H1 (cell line): ENCODE data around the gene NUSAP1. TPM values are rescaled to one million over a fixed set of nuclear protein-coding genes. Genes with fewer than 3 reads are reported as not detected.
"Not testable (repeated sequence)": the region's sequence is repeated elsewhere in the genome, so short reads cannot be mapped to it uniquely, and the experiment has no call there.

ENCODE experiments used
- CTCF ChIA-PET: fragments of 300-600 bp; sonication (Branson Sonifier 250); formaldehyde crosslinking; loops from one replicate; lab custom pipeline; 2021; ENCODE audit not compliant: partially characterized antibody; lab: Charles Lee
- POLR2A ChIA-PET: fragments of 300-600 bp; sonication (Branson Sonifier 250); formaldehyde crosslinking; loops from one replicate; lab custom pipeline; 2021; ENCODE audit warnings: inconsistent platforms; ENCODE audit not compliant: partially characterized antibody; lab: Charles Lee
- DNase-seq, 2 experiments: peaks; one replicate each; pipeline versions ENCODE4 v3.0.0 to v3.0.0-alpha.2; 2010 to 2022; ENCODE audit warnings: low spot score in 2 of 2, low read depth in 1 of 2, mixed read lengths in 1 of 2
- FAIRE-seq: peaks from 2 replicates; lab custom pipeline; 2011; peaks lifted over from hg19 to GRCh38; lab: Jason Lieb, UNC
- H2AFZ ChIP-seq: 2 replicates; pipeline ENCODE4 v1.8.1; 2012; ENCODE audit warnings: low read length, inconsistent platforms
- H2AK5ac ChIP-seq: 2 replicates; pipeline ENCODE4 v1.6.1; 2013; ENCODE audit warnings: low read depth, low read length
- H2BK120ac ChIP-seq: replicated peaks from 2 replicates; pipeline ENCODE3; 2013; ENCODE audit warnings: low read depth, low read length, inconsistent platforms
- H2BK12ac ChIP-seq: 2 replicates; pipeline ENCODE4 v1.6.1; 2013; ENCODE audit warnings: low read depth, low read length
- H2BK15ac ChIP-seq: 2 replicates; pipeline ENCODE4 v1.6.1; 2013; ENCODE audit warnings: low read length
- H2BK20ac ChIP-seq: 2 replicates; pipeline ENCODE4 v1.6.1; 2013; ENCODE audit warnings: low read length
- H2BK5ac ChIP-seq: 2 replicates; pipeline ENCODE4 v1.6.1; 2013; ENCODE audit warnings: low read depth, low read length
- H3K14ac ChIP-seq: 2 replicates; pipeline ENCODE4 v1.6.1; 2013; ENCODE audit warnings: inconsistent platforms; ENCODE audit not compliant: insufficient read length
- H3K18ac ChIP-seq: 2 replicates; pipeline ENCODE4 v1.6.1; 2013; ENCODE audit warnings: low read length; ENCODE audit errors: extremely low read depth
- H3K23ac ChIP-seq: 2 replicates; pipeline ENCODE4 v1.6.1; 2013; ENCODE audit warnings: inconsistent platforms; ENCODE audit not compliant: insufficient read length
- H3K23me2 ChIP-seq: 2 replicates; pipeline ENCODE4 v1.6.1; 2013; ENCODE audit warnings: low read depth, low read length
- H3K27ac ChIP-seq: 2 replicates; pipeline ENCODE4 v1.6.1; 2011; ENCODE audit warnings: low read depth, low read length, inconsistent platforms
- H3K27me3 ChIP-seq, 4 experiments: replicated peaks in 1 of 4; 1 replicate in 1 of 4; 2 replicates in 3 of 4; pipeline versions ENCODE4 v1.6.1 to v1.8.1; 2011 to 2013; ENCODE audit warnings: low read length in 3 of 4, mild to moderate bottlenecking in 3 of 4, inconsistent platforms in 2 of 4, mixed read lengths in 2 of 4, moderate library complexity in 1 of 4; ENCODE audit not compliant: control insufficient read depth in 3 of 4, insufficient read depth in 3 of 4; ENCODE audit errors: extremely low read depth in 1 of 4
- H3K36me3 ChIP-seq, 4 experiments: 2 replicates each; pipeline versions ENCODE4 v1.6.1 to v1.8.1; 2011 to 2013; ENCODE audit warnings: mild to moderate bottlenecking in 4 of 4, low read length in 3 of 4, moderate library complexity in 2 of 4, control low read depth in 1 of 4, inconsistent platforms in 1 of 4; ENCODE audit not compliant: insufficient read depth in 4 of 4, control insufficient read depth in 2 of 4
- H3K4ac ChIP-seq: replicated peaks from 2 replicates; pipeline ENCODE3; 2013; ENCODE audit warnings: low read length, low read depth, mixed read lengths, inconsistent platforms; ENCODE audit not compliant: insufficient read length
- H3K4me1 ChIP-seq, 4 experiments: replicated peaks in 1 of 4; 1 replicate in 1 of 4; 2 replicates in 3 of 4; pipeline versions ENCODE4 v1.6.1 to v1.8.1; 2011 to 2013; ENCODE audit warnings: low read length in 3 of 4, inconsistent platforms in 2 of 4, mixed read lengths in 1 of 4; ENCODE audit not compliant: insufficient read depth in 4 of 4, control insufficient read depth in 3 of 4
- H3K4me2 ChIP-seq, 2 experiments: 2 replicates each; pipeline versions ENCODE4 v1.6.1 to v1.8.1; 2011 to 2013; ENCODE audit warnings: low read depth in 2 of 2, low read length in 2 of 2, control low read depth in 1 of 2, inconsistent platforms in 1 of 2, mild to moderate bottlenecking in 1 of 2; ENCODE audit not compliant: insufficient read depth in 1 of 2
- H3K4me3 ChIP-seq, 4 experiments: fragments of 200-600, 300-600 bp in 1 of 4; sonication (generic), shearing (Covaris generic), sonication (Bioruptor Twin) in 1 of 4; 2 replicates each; pipeline versions ENCODE4 v1.5.1 to v1.8.1; 2011 to 2016; ENCODE audit warnings: low read length in 4 of 4, low read depth in 3 of 4, control low read depth in 2 of 4, inconsistent platforms in 2 of 4, mild to moderate bottlenecking in 2 of 4, mixed read lengths in 1 of 4, moderate library complexity in 1 of 4; ENCODE audit not compliant: insufficient read depth in 2 of 4; ENCODE audit errors: extremely low read depth in 1 of 4
- H3K56ac ChIP-seq: replicated peaks from 2 replicates; pipeline ENCODE3; 2013; ENCODE audit warnings: low read depth, mild to moderate bottlenecking, mixed read lengths, low read length, inconsistent platforms; ENCODE audit not compliant: insufficient read length
- H3K79me1 ChIP-seq: 2 replicates; pipeline ENCODE4 v1.6.1; 2013; ENCODE audit warnings: low read depth, low read length, control low read depth
- H3K79me2 ChIP-seq, 2 experiments: 2 replicates each; pipeline versions ENCODE4 v1.6.1 to v1.8.1; 2012 to 2013; ENCODE audit warnings: low read length in 2 of 2, mild to moderate bottlenecking in 2 of 2, inconsistent platforms in 1 of 2; ENCODE audit not compliant: insufficient read depth in 2 of 2, control insufficient read depth in 1 of 2
- H3K9ac ChIP-seq, 4 experiments: replicated peaks in 1 of 4; 1 replicate in 1 of 4; 2 replicates in 3 of 4; pipeline versions ENCODE4 v1.6.1 to v1.8.1; 2011 to 2013; ENCODE audit warnings: low read depth in 3 of 4, low read length in 3 of 4, control low read depth in 2 of 4, mild to moderate bottlenecking in 2 of 4, moderate library complexity in 2 of 4, inconsistent platforms in 1 of 4; ENCODE audit errors: extremely low read depth in 1 of 4
- H3K9me3 ChIP-seq, 2 experiments: 2 replicates each; pipeline versions ENCODE4 v1.6.1 to v1.8.1; 2012 to 2013; ENCODE audit warnings: mild to moderate bottlenecking in 2 of 2, moderate library complexity in 2 of 2, control low read depth in 1 of 2, inconsistent platforms in 1 of 2, low read depth in 1 of 2, low read length in 1 of 2, mixed read lengths in 1 of 2; ENCODE audit not compliant: insufficient read depth in 2 of 2
- H4K20me1 ChIP-seq, 2 experiments: replicated peaks in 1 of 2; 2 replicates each; pipeline versions ENCODE3 to v1.8.1; 2011 to 2013; ENCODE audit warnings: inconsistent platforms in 2 of 2, low read length in 2 of 2, mild to moderate bottlenecking in 1 of 2; ENCODE audit not compliant: insufficient read depth in 2 of 2, control insufficient read depth in 1 of 2
- H4K5ac ChIP-seq: 2 replicates; pipeline ENCODE4 v1.6.1; 2013; ENCODE audit warnings: low read length, low read depth, mixed read lengths, inconsistent platforms; ENCODE audit not compliant: insufficient read length
- H4K8ac ChIP-seq: 2 replicates; pipeline ENCODE4 v1.8.0; 2013; ENCODE audit warnings: mild to moderate bottlenecking, moderate library complexity, low read length, inconsistent platforms; ENCODE audit not compliant: insufficient read depth; ENCODE audit errors: extremely low read depth
- H4K91ac ChIP-seq: replicated peaks from 2 replicates; pipeline ENCODE3; 2013; ENCODE audit warnings: low read length, mixed read lengths, inconsistent platforms; ENCODE audit not compliant: insufficient read length
- WGBS, 2 experiments: shearing (Covaris generic) in 1 of 2; methylation state at CpG; one replicate each; pipeline versions ENCODE4 v1.1.6 to v1.1.7; 2013 to 2015; ENCODE audit warnings: low lambda C conversion rate in 2 of 2, mixed read lengths in 2 of 2, inconsistent platforms in 1 of 2, low coverage in 1 of 2, missing lambda C conversion rate in 1 of 2; ENCODE audit not compliant: insufficient replicate concordance in 2 of 2, insufficient coverage in 1 of 2, insufficient read length in 1 of 2; ENCODE audit errors: extremely low coverage in 1 of 2, missing lambda C conversion rate in 1 of 2; 5-methylcytosine and 5-hydroxymethylcytosine counted together
- polyA plus RNA-seq, 7 experiments: library from polyadenylated mRNA; depleted of rRNA in 3 of 7; stranded (reverse) in 5 of 7; unstranded in 2 of 7; fragments of >200 nt in 5 of 7; fragments of 200-250 nt in 2 of 7; gene quantifications; 1 replicate in 5 of 7; 2 replicates in 1 of 7; 4 replicates in 1 of 7; pipeline versions ENCODE4 v1.2.1 to v1.2.3, GENCODE V29; 2011 to 2013; ENCODE audit warnings: missing spikeins in 2 of 7, mixed read lengths in 2 of 7
- total RNA-seq: library from RNA; stranded (reverse); fragmentation: NEBNext Ultra II Directional; extraction: Animal tissue kit (Norgen Biotek cat#: 25700); gene quantifications from 2 replicates; pipeline ENCODE4 v1.2.1, GENCODE V29; 2021

NUSAP1 gene
- total and polyA plus RNA-seq, 2 of the 8 experiments (the other 6 are each of a cell fraction or from before 2014, with no cell fraction given), result 60.8 to 144 TPM

- H3K4me3 ChIP-seq, H2BK15ac ChIP-seq, H3K56ac ChIP-seq, H4K8ac ChIP-seq, H2AK5ac ChIP-seq, H3K27me3 ChIP-seq, H3K23ac ChIP-seq, DNase-seq, H4K20me1 ChIP-seq, H4K91ac ChIP-seq, H3K27ac ChIP-seq, H3K9ac ChIP-seq, H2BK120ac ChIP-seq, H3K23me2 ChIP-seq, H3K79me2 ChIP-seq, H2BK20ac ChIP-seq, H4K5ac ChIP-seq, FAIRE-seq, H2BK12ac ChIP-seq, H3K18ac ChIP-seq, H3K4me1 ChIP-seq, H2AFZ ChIP-seq, CTCF ChIA-PET, H3K4ac ChIP-seq, H2BK5ac ChIP-seq, H3K79me1 ChIP-seq, H3K4me2 ChIP-seq, H3K14ac ChIP-seq: not testable (repeated sequence)
- Histone ChIP-seq H3K36me3 (peaks cover 6 to 27% (median 21%) of the 10 kb centered on the region in 4 experiments), H3K9me3 (peaks cover 0 to 12% of the 10 kb centered on the region in 2 experiments; a peak in 1 of 4 replicates)
- POLR2A ChIA-PET, result interaction anchor here (0.7 kb wide), 1 partner anchor 73 kb away, joined by 3 read pairs; no protein-coding TSS in a partner anchor
- 96% methylated on average over 9 of the region's 9 CpGs; no CpG with 5 or more reads in 1 of the 2 experiments for WGBS, 2 experiments
Measured at GRCh38 chr15:41383974-41384749, 51.5 kb downstream of the NUSAP1 start.
